Sigmoid colon (tissue), 4 donors: ENCODE data around the gene PARP4.
"Not testable (repeated sequence)": the region's sequence is repeated elsewhere in the genome, so short reads cannot be mapped to it uniquely, and the experiment has no call there.

Experiments
- CTCF ChIP-seq, 4 experiments: fragments of 450-650 bp in 3 of 4; fragments of 200-600 bp in 1 of 4; IDR thresholded peaks; one replicate each; pipeline ENCODE4 v1.5.1; 2016 to 2019; ENCODE audit warnings: antibody characterized with exemption in 4 of 4, mild to moderate bottlenecking in 3 of 4, moderate library complexity in 2 of 4
- EP300 ChIP-seq, 4 donors: sonication (generic); formaldehyde crosslinking; IDR thresholded peaks; one replicate each; pipeline ENCODE4 v1.6.1; 2017; ENCODE audit warnings: antibody characterized with exemption in 4 of 4
- POLR2A ChIP-seq, 2 donors: fragments of 450-650 bp; IDR thresholded peaks; one replicate each; pipeline ENCODE4 v1.6.1; 2016; ENCODE audit warnings: antibody characterized with exemption in 2 of 2, mild to moderate bottlenecking in 2 of 2, moderate library complexity in 2 of 2
- POLR2AphosphoS5 ChIP-seq, 4 donors: sonication (generic); formaldehyde crosslinking; IDR thresholded peaks; one replicate each; pipeline ENCODE4 v1.6.1; 2017; ENCODE audit warnings: antibody characterized with exemption in 4 of 4

- not testable (repeated sequence) for TF ChIP-seq CTCF, POLR2A, EP300, POLR2AphosphoS5 (IDR thresholded peaks at IDR 0.05)
Observed at GRCh38 chr13:24560579-24561187, 48.1 kb upstream of the PARP4 start.
